ENCODE measurements around the gene LLGL2. TPM values are rescaled to one million over a fixed set of nuclear protein-coding genes. Genes with fewer than 3 reads are reported as not detected.

The LLGL2 gene
- total RNA-seq, 4 donors from 2014 or later, result 40.0 to 101 (median 67.3) TPM

DNA sequence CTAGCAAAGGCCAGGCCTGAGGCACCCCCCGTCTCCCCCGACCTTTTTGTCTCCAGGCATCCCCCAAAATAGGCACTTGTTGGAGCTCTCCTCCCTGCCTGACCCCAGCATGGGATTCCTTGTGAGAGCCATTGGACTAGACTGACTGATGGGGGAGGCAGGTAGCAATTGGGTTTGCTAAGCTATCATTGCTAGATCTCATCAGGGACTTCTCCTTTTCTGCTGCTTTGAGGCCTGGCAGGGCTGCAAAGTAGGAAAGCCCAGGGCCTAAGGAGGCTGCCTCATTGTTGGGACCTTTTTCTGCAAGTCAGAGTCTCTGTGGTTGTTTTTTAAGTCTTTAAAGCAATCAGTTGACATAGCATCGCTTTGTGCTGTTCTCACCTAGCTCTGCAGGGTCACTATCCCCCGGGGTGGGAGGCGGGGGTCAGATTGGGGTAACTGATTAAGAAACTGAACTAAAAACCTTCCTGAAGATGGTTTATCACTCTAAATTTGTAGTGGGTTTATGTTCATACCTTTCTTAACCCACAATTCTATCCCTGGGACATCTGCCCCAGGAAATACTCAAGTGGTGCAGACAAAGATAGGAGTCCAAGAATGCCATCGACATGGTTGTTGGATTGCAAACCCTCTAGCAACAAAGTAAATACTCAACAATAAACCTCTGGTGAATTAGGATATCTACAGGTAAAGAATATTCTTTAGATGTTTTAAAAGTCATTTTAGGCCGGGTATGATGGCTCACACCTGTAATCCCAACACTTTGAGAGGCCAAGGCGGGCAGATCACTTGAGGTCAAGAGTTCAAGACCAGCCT, 28.0 kb downstream of the LLGL2 start:
- Histone ChIP-seq H3K27me3 (no peaks in the 10 kb centered on the region), H3K27ac (no peak overlapping the region), H3K9me3 (no peaks in the 10 kb centered on the region), H3K4me1 (peaks cover 8 to 38% (median 10%) of the 10 kb centered on the region in 3 donors), H3K36me3 (peaks cover 0 to 34% (median 0%) of the 10 kb centered on the region in 3 donors), H3K4me3 (no peak overlapping the region)
- TF ChIP-seq POLR2A (IDR thresholded peaks at IDR 0.05), result no peak
- TF ChIP-seq, protein P1, sequence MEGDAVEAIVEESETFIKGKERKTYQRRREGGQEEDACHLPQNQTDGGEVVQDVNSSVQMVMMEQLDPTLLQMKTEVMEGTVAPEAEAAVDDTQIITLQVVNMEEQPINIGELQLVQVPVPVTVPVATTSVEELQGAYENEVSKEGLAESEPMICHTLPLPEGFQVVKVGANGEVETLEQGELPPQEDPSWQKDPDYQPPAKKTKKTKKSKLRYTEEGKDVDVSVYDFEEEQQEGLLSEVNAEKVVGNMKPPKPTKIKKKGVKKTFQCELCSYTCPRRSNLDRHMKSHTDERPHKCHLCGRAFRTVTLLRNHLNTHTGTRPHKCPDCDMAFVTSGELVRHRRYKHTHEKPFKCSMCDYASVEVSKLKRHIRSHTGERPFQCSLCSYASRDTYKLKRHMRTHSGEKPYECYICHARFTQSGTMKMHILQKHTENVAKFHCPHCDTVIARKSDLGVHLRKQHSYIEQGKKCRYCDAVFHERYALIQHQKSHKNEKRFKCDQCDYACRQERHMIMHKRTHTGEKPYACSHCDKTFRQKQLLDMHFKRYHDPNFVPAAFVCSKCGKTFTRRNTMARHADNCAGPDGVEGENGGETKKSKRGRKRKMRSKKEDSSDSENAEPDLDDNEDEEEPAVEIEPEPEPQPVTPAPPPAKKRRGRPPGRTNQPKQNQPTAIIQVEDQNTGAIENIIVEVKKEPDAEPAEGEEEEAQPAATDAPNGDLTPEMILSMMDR (IDR thresholded peaks at IDR 0.05), result no peak
- 71 to 85% methylated on average over 6 to 7 of the region's 8 CpGs for WGBS, 2 donors
- DNase-seq, result no peak
- intact Hi-C loops (cut with DNase I), result no loop called here

DNA sequence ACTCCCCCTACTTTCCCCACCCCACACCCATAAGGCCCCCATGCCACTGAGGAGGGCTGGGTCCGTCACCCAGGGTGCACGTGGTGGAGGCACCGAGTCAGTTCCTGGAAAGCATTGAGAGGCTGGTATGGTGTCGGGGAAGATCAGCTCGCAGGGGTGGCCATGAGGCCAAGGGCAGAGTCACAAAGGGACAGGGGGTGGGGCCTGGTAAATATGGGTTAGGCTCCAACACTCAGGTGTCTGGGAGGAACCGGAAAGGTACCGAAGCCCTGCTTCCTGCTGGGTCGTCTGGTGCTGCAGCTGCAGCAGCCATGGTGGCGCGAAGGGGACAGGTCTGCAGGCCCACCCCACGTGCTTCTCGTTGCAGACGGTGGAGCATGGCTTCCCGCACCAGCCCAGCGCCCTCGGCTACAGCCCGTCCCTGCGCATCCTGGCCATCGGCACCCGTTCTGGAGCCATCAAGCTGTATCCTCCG, 30.2 kb downstream of the LLGL2 start:
- TF ChIP-seq POLR2A (IDR thresholded peaks at IDR 0.05), result no peak
- TF ChIP-seq, protein P1 (IDR thresholded peaks at IDR 0.05), result no peak
- DNase-seq, result no peak
- intact Hi-C loops (cut with DNase I), result no loop called here
- H3K27me3 ChIP-seq, result no peaks in the 10 kb centered on the region
- H3K27ac ChIP-seq, result no peak overlapping the region
- WGBS, 2 donors, result 90 to 91% methylated on average over 16 to 17 of the region's 21 CpGs
- peaks cover 0 to 50% (median 0%) of the 10 kb centered on the region in 3 donors for H3K36me3 ChIP-seq
- H3K4me3 ChIP-seq, result no peak overlapping the region
- H3K4me1 ChIP-seq, result peaks cover 0 to 16% (median 0%) of the 10 kb centered on the region in 3 donors
- no peaks in the 10 kb centered on the region for H3K9me3 ChIP-seq

DNA sequence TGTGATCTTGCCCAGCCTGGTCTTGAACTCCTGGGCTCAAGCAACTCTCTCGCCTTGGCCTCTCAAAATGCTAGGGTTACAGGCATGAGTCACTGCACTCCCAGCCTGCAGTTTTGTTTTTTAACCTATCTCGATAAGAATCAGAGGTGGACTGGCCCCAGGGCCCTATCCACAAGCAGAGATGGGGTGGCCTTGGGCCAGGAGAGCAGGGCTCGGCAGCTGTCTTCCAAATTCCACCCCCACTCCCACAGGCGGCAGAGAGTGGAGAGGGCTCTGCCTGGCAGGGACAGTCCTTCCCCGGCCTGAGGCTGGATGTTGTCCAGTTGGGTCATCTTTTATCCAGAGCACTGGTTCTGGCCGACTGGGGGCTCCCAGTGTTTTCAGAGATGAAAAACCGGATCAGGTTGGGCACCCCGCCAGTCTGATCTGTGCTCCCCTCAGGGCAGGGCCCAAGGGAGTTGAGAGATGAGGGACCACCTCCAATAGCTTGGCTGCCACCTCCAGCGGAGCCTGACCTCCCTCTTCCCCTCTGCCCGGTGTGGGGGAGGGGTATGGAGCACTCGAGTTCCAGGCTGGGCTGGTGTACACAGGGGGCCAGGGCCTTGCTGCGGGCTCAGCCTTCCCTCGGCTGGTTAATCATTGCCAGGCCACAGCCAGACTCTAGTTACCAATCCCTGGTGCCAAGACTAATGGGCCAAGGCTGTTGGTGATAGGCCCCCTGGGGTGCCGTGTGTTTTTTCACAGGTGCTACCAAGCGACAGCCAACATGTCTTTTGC, 31.8 kb downstream of the LLGL2 start:
- peak overlapping the region in 1 of 4 donors; percentile 10 for H3K27ac ChIP-seq
- TF ChIP-seq POLR2A (IDR thresholded peaks at IDR 0.05), result no peak
- intact Hi-C loops (cut with DNase I), result no loop called here
- H3K9me3 ChIP-seq, result no peaks in the 10 kb centered on the region
- 58 to 73% methylated on average over 2 to 3 of the region's 15 CpGs for WGBS, 2 donors
- DNase-seq, result no peak
- peaks cover 0 to 59% (median 0%) of the 10 kb centered on the region in 3 donors for H3K36me3 ChIP-seq
- no peak overlapping the region for H3K4me3 ChIP-seq
- H3K27me3 ChIP-seq, result no peaks in the 10 kb centered on the region
- H3K4me1 ChIP-seq, result peaks cover 0 to 10% (median 0%) of the 10 kb centered on the region in 3 donors

DNA sequence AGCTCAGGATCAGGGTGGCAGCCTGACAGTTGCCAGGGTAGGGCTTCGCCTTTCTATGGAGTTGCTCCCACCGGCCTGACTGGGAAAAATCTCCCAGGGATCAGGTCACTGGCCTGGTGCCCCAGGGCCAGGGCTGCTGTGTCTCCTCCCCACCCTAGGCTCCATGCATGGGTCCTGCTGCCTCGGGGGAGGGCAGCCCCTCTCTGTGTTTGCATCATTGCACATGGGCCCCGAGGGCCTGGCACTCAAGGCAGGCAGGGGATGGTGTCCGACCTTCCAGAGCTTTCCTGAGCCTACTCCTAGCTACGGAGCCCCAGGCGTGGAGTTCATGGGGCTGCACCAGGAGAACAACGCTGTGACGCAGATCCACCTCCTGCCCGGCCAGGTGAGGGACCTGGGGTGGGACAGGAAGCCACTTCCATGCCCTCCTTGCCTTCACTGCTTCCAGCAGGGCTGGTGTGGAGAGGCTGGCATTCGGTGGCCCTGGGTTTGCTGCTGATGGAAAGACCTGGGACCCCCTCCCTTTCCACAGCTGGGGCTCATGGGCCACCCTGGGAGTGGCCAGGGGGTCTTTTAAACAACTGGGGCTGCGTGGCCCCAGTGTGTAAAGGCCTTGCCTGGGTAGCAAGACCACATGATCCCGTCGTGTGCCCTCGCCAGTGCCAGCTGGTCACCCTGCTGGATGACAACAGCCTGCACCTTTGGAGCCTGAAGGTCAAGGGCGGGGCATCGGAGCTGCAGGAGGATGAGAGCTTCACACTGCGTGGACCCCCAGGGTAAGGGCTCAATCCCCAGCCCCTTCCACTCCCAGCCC, 32.6 kb downstream of the LLGL2 start:
- Histone ChIP-seq H3K27me3 (no peaks in the 10 kb centered on the region), H3K9me3 (no peaks in the 10 kb centered on the region), H3K4me3 (no peak overlapping the region), H3K4me1 (peaks cover 0 to 10% (median 0%) of the 10 kb centered on the region in 3 donors), H3K36me3 (peaks cover 1 to 59% (median 3%) of the 10 kb centered on the region in 3 donors), H3K27ac (no peak overlapping the region)
- TF ChIP-seq POLR2A (IDR thresholded peaks at IDR 0.05), result no peak
- TF ChIP-seq, protein P1 (IDR thresholded peaks at IDR 0.05), result no peak
- 87 to 96% methylated on average over 4 to 6 of the region's 18 CpGs for WGBS, 2 donors
- intact Hi-C loops (cut with DNase I), result no loop called here
- no peak for DNase-seq

All from esophagus squamous epithelium (tissue), 5 donors.